ENCODE results near the gene ANXA9.

ANXA9 gene

GRCh38 chr1:150981805-150982712, at the start of gene ANXA9:
Gene ANXA9, plus strand, starts transcription at chr1:150982292. Its CDS starts 814 bp downstream, at chr1:150983106.
- no peak for DNase-seq (ENCODE audit: low read depth)

DNA sequence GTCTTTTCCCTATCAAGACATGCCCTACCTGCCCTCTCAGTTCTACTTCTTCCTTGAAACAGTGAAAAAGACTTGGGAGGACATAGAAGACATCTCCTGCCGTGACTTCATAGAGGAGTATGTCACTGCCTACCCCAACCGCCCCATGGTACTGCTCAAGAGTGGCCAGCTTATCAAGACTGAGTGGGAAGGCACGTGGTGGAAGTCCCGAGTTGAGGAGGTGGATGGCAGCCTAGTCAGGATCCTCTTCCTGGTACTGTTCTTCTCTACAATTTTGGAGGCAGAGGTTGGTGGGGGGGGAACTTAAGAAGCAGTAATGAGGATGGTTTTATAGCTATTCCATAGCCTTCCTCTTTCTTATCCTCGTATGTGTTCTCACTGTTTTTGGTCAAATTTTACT, 37.2 kb upstream of the ANXA9 start:
- DNase-seq (ENCODE audit: low read depth), result no peak

DNA sequence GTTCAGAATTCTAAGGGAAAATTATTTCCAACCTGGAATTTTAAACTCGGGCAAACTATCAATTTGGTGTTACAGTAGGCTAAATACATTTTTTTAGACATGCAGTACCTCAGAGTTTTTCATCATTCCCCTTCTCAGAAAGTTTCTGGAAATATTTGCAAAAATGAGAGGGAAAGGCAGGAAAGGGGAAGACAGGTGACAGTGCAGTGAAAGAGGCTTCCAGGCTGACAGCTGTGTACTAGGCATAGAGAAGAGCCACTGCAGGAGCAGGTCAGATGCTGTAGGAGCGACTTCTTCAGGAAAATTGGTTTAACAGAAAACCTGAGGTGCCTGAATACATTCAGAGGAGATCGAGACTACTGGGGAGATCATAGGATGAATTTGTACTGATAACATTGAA, 27.4 kb upstream of the ANXA9 start:
- no peak for DNase-seq (ENCODE audit: low read depth)

GRCh38 chr1:150955280-150955679, 26.8 kb upstream of the ANXA9 start:
- no peak for DNase-seq (ENCODE audit: low read depth)

- DNase-seq (ENCODE audit: low read depth), result no peak
Observed at GRCh38 chr1:150957666-150958065, 24.4 kb upstream of the ANXA9 start.

GRCh38 chr1:150960646-150961045, 21.4 kb upstream of the ANXA9 start:
- no peak for DNase-seq (ENCODE audit: low read depth)

- DNase-seq (ENCODE audit: low read depth), result no peak
Observed at GRCh38 chr1:150961756-150962155, 20.3 kb upstream of the ANXA9 start.

DNA sequence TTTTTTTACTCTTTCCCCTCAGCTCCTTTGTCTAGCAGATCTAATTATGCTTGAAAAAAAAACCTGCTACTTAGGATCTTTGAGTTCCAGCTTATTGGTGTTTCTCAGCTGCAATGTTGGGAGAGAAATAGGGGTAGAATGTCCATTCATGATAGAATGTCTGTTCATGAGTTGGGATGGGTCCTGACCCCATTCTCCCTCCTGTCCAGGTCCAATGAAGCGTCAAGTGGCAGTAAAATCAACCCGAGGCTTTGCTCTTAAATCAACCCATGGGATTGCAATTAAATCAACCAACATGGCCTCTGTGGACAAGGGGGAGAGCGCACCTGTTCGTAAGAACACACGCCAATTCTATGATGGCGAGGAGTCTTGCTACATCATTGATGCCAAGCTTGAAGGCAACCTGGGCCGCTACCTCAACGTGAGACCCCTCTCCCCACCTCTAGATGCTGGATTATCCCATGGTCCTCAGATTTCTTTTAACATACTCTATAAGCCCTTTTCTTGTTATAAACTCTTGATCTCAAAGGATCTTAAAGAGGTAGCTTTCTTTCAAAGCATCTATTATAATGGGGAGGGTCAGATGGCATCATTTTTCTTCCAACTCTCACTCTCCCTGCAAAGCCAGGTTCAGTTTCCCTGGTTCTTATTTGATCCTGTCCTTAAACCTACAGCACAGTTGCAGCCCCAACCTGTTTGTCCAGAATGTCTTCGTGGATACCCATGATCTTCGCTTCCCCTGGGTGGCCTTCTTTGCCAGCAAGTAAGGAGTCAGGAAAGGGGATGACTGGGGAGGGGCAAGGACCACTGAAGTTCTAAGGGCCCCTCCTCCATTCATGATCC, 18.6 kb upstream of the ANXA9 start:
- no peak for DNase-seq (ENCODE audit: low read depth)

DNA sequence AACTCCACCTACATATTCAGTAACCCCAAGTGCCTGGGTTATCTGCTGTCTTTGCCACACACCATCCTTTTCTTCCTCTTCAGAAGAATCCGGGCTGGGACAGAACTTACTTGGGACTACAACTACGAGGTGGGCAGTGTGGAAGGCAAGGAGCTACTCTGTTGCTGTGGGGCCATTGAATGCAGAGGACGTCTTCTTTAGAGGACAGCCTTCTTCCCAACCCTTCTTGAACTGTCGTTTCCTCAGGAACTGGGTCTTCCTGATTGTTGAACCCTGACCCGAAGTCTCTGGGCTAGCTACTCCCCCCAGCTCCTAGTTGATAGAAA, 18.0 kb upstream of the ANXA9 start:
- DNase-seq (ENCODE audit: low read depth), result no peak

- DNase-seq (ENCODE audit: low read depth), result no peak
Observed at GRCh38 chr1:150965605-150966004, 16.5 kb upstream of the ANXA9 start.

- no peak for DNase-seq (ENCODE audit: low read depth)
Observed at GRCh38 chr1:150966011-150966410, 16.1 kb upstream of the ANXA9 start.

- DNase-seq (ENCODE audit: low read depth), result no peak
Observed at GRCh38 chr1:150967936-150968335, 14.2 kb upstream of the ANXA9 start.

- no peak for DNase-seq (ENCODE audit: low read depth)
Observed at GRCh38 chr1:150968491-150968890, 13.6 kb upstream of the ANXA9 start.

DNA sequence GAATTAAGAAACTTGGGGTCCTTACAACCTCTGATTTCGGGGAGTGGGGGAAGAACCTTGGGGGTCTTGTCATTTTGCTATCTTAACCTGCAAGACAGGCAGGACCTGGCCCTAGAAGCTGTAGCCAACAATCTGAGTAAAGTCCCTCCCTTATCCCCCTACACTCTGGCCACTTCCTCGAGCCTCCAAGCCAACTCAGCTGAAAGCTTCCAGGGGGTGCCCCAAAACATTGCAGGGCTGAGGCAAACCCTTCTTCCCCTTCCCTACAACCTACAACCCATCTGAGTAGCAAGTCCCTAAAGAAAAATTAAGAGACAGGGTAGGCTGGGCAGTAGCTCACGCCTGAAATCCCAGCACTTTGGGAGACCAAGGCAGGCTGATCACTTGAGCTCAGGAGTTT, 12.5 kb upstream of the ANXA9 start:
- DNase-seq (ENCODE audit: low read depth), result no peak

- DNase-seq (ENCODE audit: low read depth), result no peak
Observed at GRCh38 chr1:150970808-150971582, 11.1 kb upstream of the ANXA9 start.

- DNase-seq (ENCODE audit: low read depth), result no peak
Observed at GRCh38 chr1:150971583-150972416, 10.3 kb upstream of the ANXA9 start.

- DNase-seq (ENCODE audit: low read depth), result no peak
Observed at GRCh38 chr1:150972417-150972940, 9.6 kb upstream of the ANXA9 start.

GRCh38 chr1:150973258-150973835, 8.7 kb upstream of the ANXA9 start:
- DNase-seq (ENCODE audit: low read depth), result no peak

GRCh38 chr1:150973836-150974579, 8.1 kb upstream of the ANXA9 start:
- no peak for DNase-seq (ENCODE audit: low read depth)
